GM23248 (cell line): Measurements from ENCODE around the gene MIB1. TPM values are rescaled to one million over a fixed set of nuclear protein-coding genes. Genes with fewer than 3 reads are reported as not detected.
"Not testable (repeated sequence)": the region's sequence is repeated elsewhere in the genome, so short reads cannot be mapped to it uniquely, and the experiment has no call there.

ENCODE experiments used
- DNase-seq: peaks from one replicate; pipeline ENCODE4 v3.0.0-alpha.2; 2015
- H2AFZ ChIP-seq: fragments of 200-600 bp; sonication (generic); 2 replicates; pipeline ENCODE4 v1.6.1; 2016; ENCODE audit warnings: antibody characterized with exemption
- H3F3A ChIP-seq: fragments of 200-600 bp; sonication (generic); 2 replicates; pipeline ENCODE4 v1.6.1; 2016; ENCODE audit warnings: mild to moderate bottlenecking, antibody characterized with exemption, mixed run types; ENCODE audit not compliant: insufficient read depth
- H3K27ac ChIP-seq: fragments of 200-600 bp; sonication (generic); 2 replicates; pipeline ENCODE4 v1.5.1; 2016; ENCODE audit warnings: mild to moderate bottlenecking
- H3K27me3 ChIP-seq: fragments of 200-600 bp; sonication (generic); replicated peaks from 2 replicates; pipeline ENCODE4 v1.6.1; 2016; ENCODE audit warnings: mild to moderate bottlenecking; ENCODE audit not compliant: insufficient read depth
- H3K36me3 ChIP-seq: fragments of 200-600 bp; sonication (generic); 2 replicates; pipeline ENCODE4 v1.6.1; 2016; ENCODE audit warnings: low read depth, mild to moderate bottlenecking
- H3K4me1 ChIP-seq: fragments of 200-600 bp; sonication (generic); 2 replicates; pipeline ENCODE4 v1.6.1; 2016; ENCODE audit warnings: mild to moderate bottlenecking; ENCODE audit not compliant: insufficient read depth
- H3K4me2 ChIP-seq: fragments of 200-600 bp; sonication (generic); one replicate; pipeline ENCODE4 v1.6.1; 2016; ENCODE audit warnings: mild to moderate bottlenecking; ENCODE audit not compliant: unreplicated experiment
- H3K4me3 ChIP-seq: fragments of 200-600 bp; sonication (generic); 2 replicates; pipeline ENCODE4 v1.5.1; 2016; ENCODE audit warnings: mild to moderate bottlenecking
- H3K79me2 ChIP-seq: fragments of 200-600 bp; sonication (generic); 2 replicates; pipeline ENCODE4 v1.6.1; 2016; ENCODE audit warnings: mild to moderate bottlenecking; ENCODE audit not compliant: insufficient read depth
- H3K9ac ChIP-seq: fragments of 200-600 bp; sonication (generic); 2 replicates; pipeline ENCODE4 v1.6.1; 2016; ENCODE audit warnings: mild to moderate bottlenecking
- H3K9me2 ChIP-seq: fragments of 200-600 bp; sonication (generic); 2 replicates; pipeline ENCODE4 v1.6.1; 2016; ENCODE audit warnings: mixed run types, mild to moderate bottlenecking, moderate library complexity; ENCODE audit not compliant: insufficient read depth
- H3K9me3 ChIP-seq: fragments of 200-600 bp; sonication (generic); one replicate; pipeline ENCODE4 v1.6.1; 2017; ENCODE audit warnings: low read depth
- H4K20me1 ChIP-seq: fragments of 200-600 bp; sonication (generic); 2 replicates; pipeline ENCODE4 v1.6.0; 2016; ENCODE audit not compliant: insufficient read depth
- EZH2 ChIP-seq: fragments of 200-600 bp; sonication (generic); IDR thresholded peaks from 2 replicates; pipeline ENCODE4 v1.6.1; 2018; ENCODE audit warnings: antibody characterized with exemption, mild to moderate bottlenecking; ENCODE audit not compliant: insufficient read depth, poor library complexity, severe bottlenecking
- EZH2phosphoT487 ChIP-seq: fragments of 200-600 bp; sonication (generic); IDR thresholded peaks from 2 replicates; pipeline ENCODE4 v1.6.1; 2018; ENCODE audit warnings: antibody characterized with exemption, moderate library complexity, mild to moderate bottlenecking, low read depth; ENCODE audit not compliant: insufficient read depth
- WGBS, 2 experiments: methylation state at CpG; one replicate each; pipeline ENCODE4 v1.1.6; 2015 to 2017; ENCODE audit warnings: low lambda C conversion rate in 2 of 2, low coverage in 1 of 2; ENCODE audit errors: missing lambda C conversion rate in 2 of 2; 5-methylcytosine and 5-hydroxymethylcytosine counted together
- in situ Hi-C: fragments of 300-500 bp; cut with MboI; formaldehyde crosslinking; loops from 2 replicates; pipeline ENCODE4 v1.15.0; 2020
- polyA plus RNA-seq: library from polyadenylated mRNA; unstranded; fragments of >200 nt; fragmentation: Nextera tagmentation; extraction: Ambion mirVana; gene quantifications from 2 replicates; pipeline ENCODE4 v1.2.1, GENCODE V29; 2016
- total RNA-seq: library from RNA; depleted of rRNA; stranded (reverse); fragments of >200 nt; shearing (Covaris generic); gene quantifications from 2 replicates; pipeline ENCODE4 v1.2.3, GENCODE V29; 2014

Gene MIB1
- total and polyA plus RNA-seq, 2 experiments from 2014 or later: 5.1 to 39.0 TPM

- H3K27ac ChIP-seq: no peak overlapping the region
- no peak overlapping the region for H3K9ac ChIP-seq
- H3K9me3 ChIP-seq: no peaks in the 10 kb centered on the region
- H2AFZ ChIP-seq: no peak overlapping the region
- in situ Hi-C loops: no loop called here
- H3K4me1 ChIP-seq: peaks cover 6% of the 10 kb centered on the region
- TF ChIP-seq EZH2phosphoT487: no peak
- WGBS, 2 experiments: 72 to 73% methylated on average over 11 to 12 of the region's 12 CpGs
- no peaks in the 10 kb centered on the region for H4K20me1 ChIP-seq
- H3F3A ChIP-seq: peaks cover 8% of the 10 kb centered on the region; the same call in 1 of the 2 replicates
- DNase-seq: no peak
- H3K79me2 ChIP-seq: no peaks in the 10 kb centered on the region
- no peaks in the 10 kb centered on the region for H3K27me3 ChIP-seq
- H3K4me2 ChIP-seq: no peak overlapping the region
- H3K4me3 ChIP-seq: no peak overlapping the region
- no peaks in the 10 kb centered on the region for H3K9me2 ChIP-seq
- H3K36me3 ChIP-seq: no peaks in the 10 kb centered on the region
Measured at GRCh38 chr18:21735452-21736015, 5.1 kb upstream of the MIB1 start.

GRCh38 chr18:21736926-21737325, 3.7 kb upstream of the MIB1 start:
- H3K4me2 ChIP-seq, H3K4me1 ChIP-seq, H3K9ac ChIP-seq, H3K27me3 ChIP-seq, DNase-seq, H3K9me2 ChIP-seq, in situ Hi-C loops, H3K9me3 ChIP-seq, H3K27ac ChIP-seq, H3K4me3 ChIP-seq, H3K79me2 ChIP-seq, H3K36me3 ChIP-seq, H3F3A ChIP-seq, H4K20me1 ChIP-seq, H2AFZ ChIP-seq: not testable (repeated sequence)
- WGBS, 2 experiments: 76 to 78% methylated on average over 4 of the region's 4 CpGs

- Histone ChIP-seq H3K27me3 (no peaks in the 10 kb centered on the region), H3K79me2 (peaks cover 35% of the 10 kb centered on the region), H3F3A (peaks cover 8% of the 10 kb centered on the region; the same call in 1 of the 2 replicates), H3K27ac (peak overlapping the region; percentile 95), H3K9me3 (no peaks in the 10 kb centered on the region), H3K36me3 (no peaks in the 10 kb centered on the region), H3K9me2 (no peaks in the 10 kb centered on the region), H3K4me2 (peak overlapping the region; percentile 74), H2AFZ (peak overlapping the region; percentile 92), H3K4me3 (peak overlapping the region; percentile 94), H3K9ac (peak overlapping the region; percentile 95), H4K20me1 (0 out of 2 replicates have a peak, but pooled peaks cover 3% of the 10 kb centered on the region), H3K4me1 (peaks cover 15% of the 10 kb centered on the region)
- WGBS, 2 experiments: 53 to 56% methylated on average over 21 of the region's 21 CpGs
- no peak for TF ChIP-seq EZH2
- no peak for TF ChIP-seq EZH2phosphoT487
- in situ Hi-C loops: no loop called here
- no peak for DNase-seq
Measured at GRCh38 chr18:21739604-21740537, 721 bp upstream of the MIB1 start.

- peak overlapping the region; percentile 74 for H3K4me2 ChIP-seq
- WGBS, 2 experiments: 0% methylated on average over 20 to 25 of the region's 41 CpGs
- H3K9ac ChIP-seq: peak overlapping the region; percentile 95
Measured at GRCh38 chr18:21741312-21741561, 645 bp downstream of the MIB1 start.

More at GRCh38 chr18:21741312-21741561, 645 bp downstream of the MIB1 start:
- in situ Hi-C loops: no loop called here
- Histone ChIP-seq H3K79me2 (peaks cover 49% of the 10 kb centered on the region), H4K20me1 (0 out of 2 replicates have a peak, but pooled peaks cover 3% of the 10 kb centered on the region), H3K4me1 (peaks cover 15% of the 10 kb centered on the region), H3K36me3 (no peaks in the 10 kb centered on the region), H3K9me2 (no peaks in the 10 kb centered on the region), H3K27me3 (no peaks in the 10 kb centered on the region), H3F3A (peaks cover 12% of the 10 kb centered on the region; the same call in 1 of the 2 replicates), H3K4me3 (peak overlapping the region; percentile 94), H2AFZ (peak overlapping the region; percentile 92), H3K9me3 (no peaks in the 10 kb centered on the region), H3K27ac (peak overlapping the region; percentile 95)
- TF ChIP-seq EZH2 (no peak), EZH2phosphoT487 (no peak)
- DNase-seq: peak; percentile 67
